Gastroesophageal sphincter (tissue), 3 donors: ENCODE results near the gene MEX3C.

Source experiments
- EP300 ChIP-seq: sonication (generic); formaldehyde crosslinking; IDR thresholded peaks from one replicate; pipeline ENCODE4 v1.6.1; 2017; ENCODE audit warnings: antibody characterized with exemption, mild to moderate bottlenecking
- POLR2AphosphoS5 ChIP-seq: sonication (generic); formaldehyde crosslinking; IDR thresholded peaks from one replicate; pipeline ENCODE4 v1.6.1; 2017; ENCODE audit warnings: antibody characterized with exemption
- TF ChIP-seq, protein P1 (sequence below), 4 experiments: fragments of 200-600 bp in 2 of 4; fragments of 450-650 bp in 2 of 4; sonication (generic) in 1 of 4; IDR thresholded peaks; one replicate each; pipeline ENCODE4 v1.5.1; 2017 to 2019; ENCODE audit warnings: antibody characterized with exemption in 4 of 4, mild to moderate bottlenecking in 2 of 4, moderate library complexity in 2 of 4

GRCh38 chr18:51151185-51151567, 46.3 kb downstream of the MEX3C start:
- TF ChIP-seq, protein P1, sequence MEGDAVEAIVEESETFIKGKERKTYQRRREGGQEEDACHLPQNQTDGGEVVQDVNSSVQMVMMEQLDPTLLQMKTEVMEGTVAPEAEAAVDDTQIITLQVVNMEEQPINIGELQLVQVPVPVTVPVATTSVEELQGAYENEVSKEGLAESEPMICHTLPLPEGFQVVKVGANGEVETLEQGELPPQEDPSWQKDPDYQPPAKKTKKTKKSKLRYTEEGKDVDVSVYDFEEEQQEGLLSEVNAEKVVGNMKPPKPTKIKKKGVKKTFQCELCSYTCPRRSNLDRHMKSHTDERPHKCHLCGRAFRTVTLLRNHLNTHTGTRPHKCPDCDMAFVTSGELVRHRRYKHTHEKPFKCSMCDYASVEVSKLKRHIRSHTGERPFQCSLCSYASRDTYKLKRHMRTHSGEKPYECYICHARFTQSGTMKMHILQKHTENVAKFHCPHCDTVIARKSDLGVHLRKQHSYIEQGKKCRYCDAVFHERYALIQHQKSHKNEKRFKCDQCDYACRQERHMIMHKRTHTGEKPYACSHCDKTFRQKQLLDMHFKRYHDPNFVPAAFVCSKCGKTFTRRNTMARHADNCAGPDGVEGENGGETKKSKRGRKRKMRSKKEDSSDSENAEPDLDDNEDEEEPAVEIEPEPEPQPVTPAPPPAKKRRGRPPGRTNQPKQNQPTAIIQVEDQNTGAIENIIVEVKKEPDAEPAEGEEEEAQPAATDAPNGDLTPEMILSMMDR (IDR thresholded peaks at IDR 0.05) = no peak
- no peak for TF ChIP-seq EP300
- no peak for TF ChIP-seq POLR2AphosphoS5
